HG03571 (cell line): ENCODE results near the gene ATP5F1D.

Experiments
- ATAC-seq: cut with Tn5 transposase; IDR thresholded peaks from one replicate; pipeline ENCODE4 v1.9.1; 2021; ENCODE audit not compliant: unreplicated experiment

Gene ATP5F1D

GRCh38 chr19:1232652-1233072 is 8.9 kb upstream of the ATP5F1D start:
- no peak for ATAC-seq

GRCh38 chr19:1233115-1233667 is 8.4 kb upstream of the ATP5F1D start:
- ATAC-seq: no peak

GRCh38 chr19:1234051-1234954 is 7.2 kb upstream of the ATP5F1D start:
- ATAC-seq: no peak

- no peak for ATAC-seq
Observed at GRCh38 chr19:1234955-1235380, 6.6 kb upstream of the ATP5F1D start.

GRCh38 chr19:1235625-1236538 is 5.7 kb upstream of the ATP5F1D start:
- ATAC-seq: no peak

- ATAC-seq: no peak
Observed at GRCh38 chr19:1236576-1236975, 5.0 kb upstream of the ATP5F1D start.

- ATAC-seq: no peak
Observed at GRCh38 chr19:1237027-1237659, 4.4 kb upstream of the ATP5F1D start.

- ATAC-seq: no peak
Observed at GRCh38 chr19:1237754-1238368, 3.7 kb upstream of the ATP5F1D start, which contains the start of gene CBARP. Gene CBARP, minus strand, starts transcription at chr19:1238005. Its CDS starts 1,905 bp downstream, at chr19:1236100.

GRCh38 chr19:1238369-1239303 is 2.9 kb upstream of the ATP5F1D start:
- ATAC-seq: no peak

GRCh38 chr19:1239420-1239795 is 2.1 kb upstream of the ATP5F1D start:
- ATAC-seq: no peak

GRCh38 chr19:1239796-1240737 is 1.5 kb upstream of the ATP5F1D start:
- no peak for ATAC-seq

GRCh38 chr19:1240925-1241324 is 626 bp upstream of the ATP5F1D start:
- ATAC-seq: no peak

GRCh38 chr19:1243768-1244692 is 2.5 kb downstream of the ATP5F1D start:
- ATAC-seq: no peak

GRCh38 chr19:1244693-1245451 is 3.3 kb downstream of the ATP5F1D start:
- ATAC-seq: no peak

GRCh38 chr19:1245494-1246264 is 4.1 kb downstream of the ATP5F1D start:
- ATAC-seq: no peak
